Type B pancreatic cell (in vitro differentiated cells): Measurements from ENCODE around the gene ATP6V1G3. TPM values are rescaled to one million over a fixed set of nuclear protein-coding genes. Genes with fewer than 3 reads are reported as not detected.
"Not testable (repeated sequence)": the region's sequence is repeated elsewhere in the genome, so short reads cannot be mapped to it uniquely, and the experiment has no call there.

Experiments
- DNase-seq: peaks from one replicate; pipeline ENCODE4 v3.0.0; 2021; ENCODE audit warnings: mixed read lengths; ENCODE audit not compliant: unreplicated experiment; ENCODE audit errors: extremely low spot score
- H3K27ac Mint-ChIP-seq: 2 replicates; pipeline ENCODE4 v1.8.0; 2021; ENCODE audit warnings: mild to moderate bottlenecking, mixed read lengths
- H3K27me3 Mint-ChIP-seq: 2 replicates; pipeline ENCODE4 v1.8.0; 2021; ENCODE audit warnings: mixed read lengths
- H3K36me3 Mint-ChIP-seq: 2 replicates; pipeline ENCODE4 v1.8.0; 2021; ENCODE audit warnings: mixed read lengths
- H3K4me1 Mint-ChIP-seq: one replicate; pipeline ENCODE4 v1.8.0; 2021; ENCODE audit warnings: mixed read lengths; ENCODE audit not compliant: unreplicated experiment
- H3K4me3 Mint-ChIP-seq: 2 replicates; pipeline ENCODE4 v1.8.0; 2021; ENCODE audit warnings: mild to moderate bottlenecking, mixed read lengths
- H3K9me3 Mint-ChIP-seq: 2 replicates; pipeline ENCODE4 v1.8.0; 2021; ENCODE audit warnings: mixed read lengths
- CTCF ChIP-seq: fragments of 200-600 bp; sonication (generic); conservative IDR thresholded peaks from 2 replicates; pipeline ENCODE4 v1.5.0; 2021; ENCODE audit warnings: antibody characterized with exemption, mild to moderate bottlenecking
- total RNA-seq: library from RNA; stranded (reverse); gene quantifications from 2 replicates; pipeline ENCODE4 v1.2.1, GENCODE V29; 2021; ENCODE audit warnings: low replicate concordance

ATP6V1G3 gene
- total RNA-seq, 1 donor from 2014 or later, result 0.89 TPM

DNA sequence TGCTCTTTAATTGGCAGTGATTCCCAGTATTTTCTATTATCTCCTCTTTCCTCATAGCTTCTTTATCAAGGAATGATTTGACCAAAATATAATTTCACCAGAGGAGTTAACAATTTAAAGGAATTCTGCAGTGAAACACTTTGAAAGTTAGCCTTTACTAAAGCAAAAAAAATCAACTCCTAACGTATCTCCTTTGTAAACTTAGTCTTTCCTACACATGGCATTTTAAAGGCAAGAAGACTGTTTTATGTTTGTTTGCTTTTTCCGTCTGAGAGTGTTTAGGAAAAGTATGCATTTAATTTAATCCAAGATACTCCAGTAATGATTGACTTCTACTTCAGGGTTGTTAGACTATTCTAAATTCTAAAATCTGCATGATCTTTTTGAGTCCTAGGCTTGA lies 15.9 kb downstream of the ATP6V1G3 start:
- Mint-ChIP-seq H3K36me3 (no peaks in the 10 kb centered on the region), H3K9me3 (no peaks in the 10 kb centered on the region), H3K27me3 (no peaks in the 10 kb centered on the region), H3K27ac (no peak overlapping the region), H3K4me3 (no peak overlapping the region), H3K4me1 (peaks cover 2% of the 10 kb centered on the region)
- DNase-seq, result no peak
- no peak for TF ChIP-seq CTCF

DNA sequence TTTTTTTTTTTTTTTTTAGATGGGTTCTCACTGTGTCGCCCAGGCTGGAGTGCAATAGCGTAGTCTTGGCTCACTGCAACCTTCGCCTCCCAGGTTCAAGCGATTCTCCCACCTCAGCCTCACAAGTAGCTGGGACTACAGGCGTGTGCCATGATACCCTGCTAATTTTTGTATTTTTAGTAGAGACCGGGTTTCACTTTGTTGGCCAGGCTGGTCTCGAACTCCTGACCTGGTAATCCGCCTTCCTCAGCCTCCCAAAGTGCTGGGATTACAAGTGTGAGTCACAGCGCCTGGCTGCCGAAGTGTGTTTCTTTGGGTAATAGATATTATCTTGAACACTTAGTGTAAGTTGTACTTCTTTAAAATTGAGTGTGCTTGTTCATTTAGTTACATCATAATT lies 16.4 kb downstream of the ATP6V1G3 start:
- DNase-seq, H3K4me1 Mint-ChIP-seq, H3K27me3 Mint-ChIP-seq, H3K4me3 Mint-ChIP-seq, H3K27ac Mint-ChIP-seq, H3K36me3 Mint-ChIP-seq, H3K9me3 Mint-ChIP-seq: not testable (repeated sequence)

DNA sequence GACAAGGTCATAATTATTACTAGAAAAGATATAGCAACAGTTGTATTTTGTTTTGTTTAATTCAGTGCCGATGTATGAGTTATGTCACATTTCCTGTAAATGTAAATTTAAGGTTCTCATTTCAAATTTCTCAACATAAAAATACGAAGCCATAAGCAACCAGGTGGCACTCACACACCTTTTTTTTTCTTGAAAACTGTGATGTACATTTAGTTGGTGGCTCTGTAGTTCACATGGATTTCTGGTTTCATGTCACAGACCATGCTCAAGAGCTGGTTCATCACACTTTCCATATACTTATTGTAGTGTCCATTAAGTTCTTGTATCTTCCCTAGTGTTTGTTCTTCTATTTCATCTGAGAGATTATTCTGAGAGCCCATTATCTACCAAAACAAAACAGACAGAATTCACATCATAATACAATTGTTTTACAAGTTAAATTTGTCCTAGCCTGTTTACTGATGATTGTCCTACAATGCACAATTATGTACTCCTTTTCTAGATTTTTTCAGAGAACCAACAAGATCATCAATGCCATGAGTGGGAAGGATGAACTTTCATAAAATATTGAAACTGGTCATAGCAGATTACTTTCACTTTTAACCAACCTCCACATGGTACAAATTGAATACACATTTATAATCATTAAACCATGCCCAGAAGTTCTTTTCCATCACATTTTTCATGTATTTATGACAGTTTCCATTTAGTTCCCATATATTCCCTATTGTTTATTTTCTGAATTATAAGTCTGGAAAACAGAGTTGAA lies 17.1 kb downstream of the ATP6V1G3 start:
- Mint-ChIP-seq H3K36me3 (no peaks in the 10 kb centered on the region), H3K4me1 (no peaks in the 10 kb centered on the region), H3K27ac (no peak overlapping the region), H3K27me3 (no peaks in the 10 kb centered on the region), H3K4me3 (no peak overlapping the region), H3K9me3 (no peaks in the 10 kb centered on the region)
- DNase-seq, result no peak
- no peak for TF ChIP-seq CTCF

- Mint-ChIP-seq H3K27me3 (no peaks in the 10 kb centered on the region), H3K36me3 (no peaks in the 10 kb centered on the region), H3K4me1 (no peaks in the 10 kb centered on the region), H3K27ac (no peak overlapping the region), H3K4me3 (no peak overlapping the region), H3K9me3 (no peaks in the 10 kb centered on the region)
- TF ChIP-seq CTCF, result no peak
- DNase-seq, result no peak
Observed at GRCh38 chr1:198520524-198521254, 19.8 kb downstream of the ATP6V1G3 start.

- H3K9me3 Mint-ChIP-seq, result no peaks in the 10 kb centered on the region
- DNase-seq, result no peak
- no peak overlapping the region for H3K4me3 Mint-ChIP-seq
- no peaks in the 10 kb centered on the region for H3K27me3 Mint-ChIP-seq
- H3K36me3 Mint-ChIP-seq, result no peaks in the 10 kb centered on the region
- no peak for TF ChIP-seq CTCF
- H3K27ac Mint-ChIP-seq, result no peak overlapping the region
- H3K4me1 Mint-ChIP-seq, result no peaks in the 10 kb centered on the region
Observed at GRCh38 chr1:198519639-198520501, 20.6 kb downstream of the ATP6V1G3 start.
